Gastrocnemius medialis (tissue), 4 donors: Measurements from ENCODE around the gene INPP5A.

ENCODE experiments used
- POLR2A ChIP-seq, 2 donors: fragments of 450-650 bp; IDR thresholded peaks; one replicate each; pipeline ENCODE4 v1.6.1; 2017; ENCODE audit warnings: antibody characterized with exemption in 2 of 2, mild to moderate bottlenecking in 2 of 2, moderate library complexity in 2 of 2
- TF ChIP-seq, protein P1 (sequence below), 5 experiments: fragments of 450-650 bp in 3 of 5; fragments of 200-600 bp in 2 of 5; sonication (generic) in 2 of 5; IDR thresholded peaks in 4 of 5; conservative IDR thresholded peaks in 1 of 5; 1 replicate in 4 of 5; 2 replicates in 1 of 5; pipeline ENCODE4 v1.5.1; 2016 to 2019; ENCODE audit warnings: antibody characterized with exemption in 5 of 5, mild to moderate bottlenecking in 3 of 5, moderate library complexity in 3 of 5

DNA sequence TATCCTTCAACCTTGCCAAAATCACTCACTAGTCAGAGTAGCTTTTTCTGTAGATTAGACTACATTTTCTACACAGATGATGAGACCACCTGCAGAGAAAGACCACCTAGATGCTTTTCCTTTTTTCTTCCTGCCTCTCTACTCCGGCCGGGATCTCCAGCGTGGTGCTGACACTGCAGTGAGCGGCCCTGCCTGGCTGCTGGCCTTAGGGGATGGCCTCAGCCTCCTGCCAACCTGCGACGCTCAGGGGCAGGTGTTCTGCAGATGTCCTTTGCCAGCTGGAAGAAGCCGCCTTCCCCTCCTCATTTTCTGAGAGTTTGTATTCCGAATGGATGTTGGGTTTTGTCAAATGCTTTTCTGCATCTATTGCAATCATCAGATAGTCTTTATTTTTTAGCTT is 291.8 kb downstream of the INPP5A start:
- TF ChIP-seq, protein P1, sequence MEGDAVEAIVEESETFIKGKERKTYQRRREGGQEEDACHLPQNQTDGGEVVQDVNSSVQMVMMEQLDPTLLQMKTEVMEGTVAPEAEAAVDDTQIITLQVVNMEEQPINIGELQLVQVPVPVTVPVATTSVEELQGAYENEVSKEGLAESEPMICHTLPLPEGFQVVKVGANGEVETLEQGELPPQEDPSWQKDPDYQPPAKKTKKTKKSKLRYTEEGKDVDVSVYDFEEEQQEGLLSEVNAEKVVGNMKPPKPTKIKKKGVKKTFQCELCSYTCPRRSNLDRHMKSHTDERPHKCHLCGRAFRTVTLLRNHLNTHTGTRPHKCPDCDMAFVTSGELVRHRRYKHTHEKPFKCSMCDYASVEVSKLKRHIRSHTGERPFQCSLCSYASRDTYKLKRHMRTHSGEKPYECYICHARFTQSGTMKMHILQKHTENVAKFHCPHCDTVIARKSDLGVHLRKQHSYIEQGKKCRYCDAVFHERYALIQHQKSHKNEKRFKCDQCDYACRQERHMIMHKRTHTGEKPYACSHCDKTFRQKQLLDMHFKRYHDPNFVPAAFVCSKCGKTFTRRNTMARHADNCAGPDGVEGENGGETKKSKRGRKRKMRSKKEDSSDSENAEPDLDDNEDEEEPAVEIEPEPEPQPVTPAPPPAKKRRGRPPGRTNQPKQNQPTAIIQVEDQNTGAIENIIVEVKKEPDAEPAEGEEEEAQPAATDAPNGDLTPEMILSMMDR (IDR thresholded peaks at IDR 0.05 in 4 of 5, conservative IDR thresholded peaks at IDR 0.05 in 1 of 5), result no peak
- no peak for TF ChIP-seq POLR2A (IDR thresholded peaks at IDR 0.05)
